ENCODE data around the gene MOSMO.

GRCh38 chr16:21959050-21959449, 48.9 kb upstream of the MOSMO start:
- no peak for TF ChIP-seq CTCF (IDR thresholded peaks at IDR 0.05)
- TF ChIP-seq ZFX (IDR thresholded peaks at IDR 0.05; ENCODE audit: borderline replicate concordance), result no peak

All from 22Rv1 (cell line).